HepG2 (cell line): Measurements from ENCODE around the gene AK2. TPM values are rescaled to one million over a fixed set of nuclear protein-coding genes. Genes with fewer than 3 reads are reported as not detected.
A peak's percentile ranks its signal among the peaks of the same experiment; 100 is the strongest.

Source experiments
- CC2D1A ChIP-seq: sonication (generic); formaldehyde crosslinking; IDR thresholded peaks from 2 replicates; pipeline ENCODE4 v1.8.1; 2023; ENCODE audit warnings: mild to moderate bottlenecking, missing genetic modification reagents
- FIP1L1 ChIP-seq: fragments of 200-400 bp; formaldehyde crosslinking; IDR thresholded peaks from 2 replicates; pipeline ENCODE4 v1.6.1; 2018; ENCODE audit warnings: low read depth, mild to moderate bottlenecking, low read length, moderate library complexity, borderline replicate concordance; ENCODE audit not compliant: insufficient read depth
- HNRNPK ChIP-seq: fragments of 200-400 bp; formaldehyde crosslinking; IDR thresholded peaks from 2 replicates; pipeline ENCODE4 v1.6.1; 2018; ENCODE audit warnings: low read length, low read depth, moderate library complexity, mild to moderate bottlenecking; ENCODE audit not compliant: poor library complexity, severe bottlenecking
- JUNB ChIP-seq: sonication (generic); formaldehyde crosslinking; IDR thresholded peaks from 2 replicates; pipeline ENCODE4 v1.8.0; 2022; ENCODE audit warnings: missing genetic modification reagents, mild to moderate bottlenecking, borderline replicate concordance
- KDM4B ChIP-seq: sonication (generic); formaldehyde crosslinking; IDR thresholded peaks from 2 replicates; pipeline ENCODE4 v1.4.0; 2020; ENCODE audit warnings: missing genetic modification reagents
- KLF6 ChIP-seq: IDR thresholded peaks from 2 replicates; pipeline ENCODE4 v1.8.0; 2016; ENCODE audit warnings: missing biosample characterization, missing genetic modification reagents
- NFKB2 ChIP-seq: sonication (generic); formaldehyde crosslinking; IDR thresholded peaks from 2 replicates; pipeline ENCODE4 v1.4.0; 2020; ENCODE audit warnings: missing genetic modification reagents, borderline replicate concordance
- NR3C1 ChIP-seq: sonication (generic); formaldehyde crosslinking; IDR thresholded peaks from 2 replicates; pipeline ENCODE4 v1.4.0; 2020; ENCODE audit warnings: missing genetic modification reagents
- NRL ChIP-seq: sonication (generic); formaldehyde crosslinking; IDR thresholded peaks from 2 replicates; pipeline ENCODE4 v1.5.0; 2020; ENCODE audit warnings: missing genetic modification reagents, mild to moderate bottlenecking, moderate library complexity, borderline replicate concordance
- RFX3 ChIP-seq: IDR thresholded peaks from 2 replicates; pipeline ENCODE4 v1.6.1; 2016; ENCODE audit warnings: missing biosample characterization, missing genetic modification reagents
- SRSF1 ChIP-seq: fragments of 200-400 bp; formaldehyde crosslinking; optimal IDR thresholded peaks from 2 replicates; pipeline ENCODE3; 2017; ENCODE audit warnings: mild to moderate bottlenecking, low read depth, low read length, moderate library complexity
- ZNF547 ChIP-seq: sonication (generic); formaldehyde crosslinking; IDR thresholded peaks from 2 replicates; pipeline ENCODE4 v1.5.1; 2020; ENCODE audit warnings: mild to moderate bottlenecking, missing genetic modification reagents
- ZNF597 ChIP-seq: sonication (generic); formaldehyde crosslinking; IDR thresholded peaks from 2 replicates; pipeline ENCODE4 v1.5.0; 2020; ENCODE audit warnings: missing genetic modification reagents
- ZNF687 ChIP-seq: sonication (generic); formaldehyde crosslinking; IDR thresholded peaks from 2 replicates; pipeline ENCODE4 v1.5.1; 2020; ENCODE audit warnings: mild to moderate bottlenecking, missing genetic modification reagents, moderate library complexity
- polyA plus RNA-seq, 8 experiments: library from polyadenylated mRNA; depleted of rRNA in 3 of 8; stranded (reverse) in 7 of 8; unstranded in 1 of 8; fragments of >200 nt; fragmentation: Illumina TruSeq in 4 of 8; extraction: Trizol in 4 of 8; gene quantifications; 2 replicates each; pipeline versions ENCODE4 v1.2.1 to v1.2.3, GENCODE V29; 2011 to 2016; ENCODE audit warnings: low read depth in 4 of 8, missing spikeins in 1 of 8, mixed read lengths in 1 of 8; ENCODE audit not compliant: insufficient read depth in 1 of 8
- total RNA-seq, 5 experiments: library from RNA; depleted of rRNA; stranded (reverse); fragments of >200 nt; fragmentation: Illumina TruSeq; extraction: Trizol; gene quantifications; 2 replicates each; pipeline ENCODE4 v1.2.3, GENCODE V29; 2016; ENCODE audit warnings: low read depth in 1 of 5
- TF ChIP-seq, protein P1 (sequence below), 2 experiments: sonication (generic) in 1 of 2; formaldehyde crosslinking in 1 of 2; IDR thresholded peaks; 2 replicates each; pipeline versions ENCODE4 v1.4.0 to v1.6.1; 2018 to 2020; ENCODE audit warnings: missing genetic modification reagents in 2 of 2, borderline replicate concordance in 1 of 2, low read depth in 1 of 2, mild to moderate bottlenecking in 1 of 2, missing biosample characterization in 1 of 2
- TF ChIP-seq, protein P2 (sequence below): sonication (generic); formaldehyde crosslinking; IDR thresholded peaks from 2 replicates; pipeline ENCODE4 v1.4.0; 2020; ENCODE audit warnings: mild to moderate bottlenecking, low read depth, missing genetic modification reagents
- TF ChIP-seq, protein P3 (sequence below): sonication (generic); formaldehyde crosslinking; IDR thresholded peaks from 2 replicates; pipeline ENCODE4 v1.4.0; 2020; ENCODE audit warnings: missing genetic modification reagents, low read depth, mild to moderate bottlenecking, borderline replicate concordance
- TF ChIP-seq, protein P4 (sequence below): sonication (generic); formaldehyde crosslinking; IDR thresholded peaks from 2 replicates; pipeline ENCODE4 v1.4.0; 2020; ENCODE audit warnings: mild to moderate bottlenecking, missing genetic modification reagents
- TF ChIP-seq, protein P5 (sequence below): IDR thresholded peaks from 2 replicates; pipeline ENCODE4 v1.6.1; 2018; ENCODE audit warnings: missing genetic modification reagents

AK2 gene
- total and polyA plus RNA-seq, 2 of the 13 experiments (the other 11 are each of a cell fraction or from before 2014, with no cell fraction given): 170 to 188 TPM

DNA sequence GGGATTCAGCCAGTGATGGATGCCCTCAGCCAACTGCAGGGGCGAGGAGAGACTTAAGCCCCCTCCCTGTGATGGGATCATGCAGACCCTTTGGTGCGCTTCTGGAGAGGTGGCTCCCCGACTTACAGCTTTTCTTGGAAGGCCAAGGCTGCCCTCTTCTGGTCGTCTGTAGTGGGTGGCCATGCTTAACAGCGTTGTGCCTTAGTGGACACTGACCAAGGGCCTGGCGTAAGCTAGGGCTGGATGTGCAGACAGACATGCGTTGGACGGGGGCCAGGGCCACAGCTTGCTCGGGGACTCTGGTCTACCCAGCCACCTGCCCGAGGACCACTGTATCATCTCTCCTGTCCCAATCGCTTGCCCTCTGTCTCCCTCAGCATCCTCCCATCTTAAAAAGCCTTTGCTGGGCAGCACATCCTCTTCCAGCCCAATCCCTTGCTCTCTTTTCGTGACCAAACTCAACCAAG lies 49.7 kb upstream of the AK2 start (continued):
- TF ChIP-seq ZNF687 (CRISPR knock-in tag): peak; percentile 30; the same call in 1 of the 2 replicates
- TF ChIP-seq ZNF547 (CRISPR knock-in tag): no peak
- TF ChIP-seq NFKB2 (CRISPR knock-in tag): no peak
- TF ChIP-seq JUNB (CRISPR knock-in tag): no peak
- TF ChIP-seq SRSF1: no peak
- TF ChIP-seq ZNF597 (CRISPR knock-in tag): no peak
- no peak for TF ChIP-seq NR3C1 (CRISPR knock-in tag)
- TF ChIP-seq KDM4B (CRISPR knock-in tag): no peak
- 0 out of 2 replicates have a peak, but pooled peaks have one; percentile 25 for TF ChIP-seq NRL (CRISPR knock-in tag)
- no peak for TF ChIP-seq RFX3 (CRISPR knock-in tag)
- TF ChIP-seq, protein P1, sequence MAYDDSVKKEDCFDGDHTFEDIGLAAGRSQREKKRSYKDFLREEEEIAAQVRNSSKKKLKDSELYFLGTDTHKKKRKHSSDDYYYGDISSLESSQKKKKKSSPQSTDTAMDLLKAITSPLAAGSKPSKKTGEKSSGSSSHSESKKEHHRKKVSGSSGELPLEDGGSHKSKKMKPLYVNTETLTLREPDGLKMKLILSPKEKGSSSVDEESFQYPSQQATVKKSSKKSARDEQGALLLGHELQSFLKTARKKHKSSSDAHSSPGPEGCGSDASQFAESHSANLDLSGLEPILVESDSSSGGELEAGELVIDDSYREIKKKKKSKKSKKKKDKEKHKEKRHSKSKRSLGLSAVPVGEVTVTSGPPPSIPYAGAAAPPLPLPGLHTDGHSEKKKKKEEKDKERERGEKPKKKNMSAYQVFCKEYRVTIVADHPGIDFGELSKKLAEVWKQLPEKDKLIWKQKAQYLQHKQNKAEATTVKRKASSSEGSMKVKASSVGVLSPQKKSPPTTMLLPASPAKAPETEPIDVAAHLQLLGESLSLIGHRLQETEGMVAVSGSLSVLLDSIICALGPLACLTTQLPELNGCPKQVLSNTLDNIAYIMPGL (CRISPR knock-in tag; IDR thresholded peaks at IDR 0.05; ENCODE audit: borderline replicate concordance in 1 of 2, low read depth in 1 of 2): 0 out of 4 replicates have a peak, but pooled peaks of 1 of the 2 experiments have one; percentile 34
- TF ChIP-seq, protein P2, sequence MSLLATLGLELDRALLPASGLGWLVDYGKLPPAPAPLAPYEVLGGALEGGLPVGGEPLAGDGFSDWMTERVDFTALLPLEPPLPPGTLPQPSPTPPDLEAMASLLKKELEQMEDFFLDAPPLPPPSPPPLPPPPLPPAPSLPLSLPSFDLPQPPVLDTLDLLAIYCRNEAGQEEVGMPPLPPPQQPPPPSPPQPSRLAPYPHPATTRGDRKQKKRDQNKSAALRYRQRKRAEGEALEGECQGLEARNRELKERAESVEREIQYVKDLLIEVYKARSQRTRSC (CRISPR knock-in tag): no peak
- no peak for TF ChIP-seq HNRNPK
- TF ChIP-seq, protein P3, sequence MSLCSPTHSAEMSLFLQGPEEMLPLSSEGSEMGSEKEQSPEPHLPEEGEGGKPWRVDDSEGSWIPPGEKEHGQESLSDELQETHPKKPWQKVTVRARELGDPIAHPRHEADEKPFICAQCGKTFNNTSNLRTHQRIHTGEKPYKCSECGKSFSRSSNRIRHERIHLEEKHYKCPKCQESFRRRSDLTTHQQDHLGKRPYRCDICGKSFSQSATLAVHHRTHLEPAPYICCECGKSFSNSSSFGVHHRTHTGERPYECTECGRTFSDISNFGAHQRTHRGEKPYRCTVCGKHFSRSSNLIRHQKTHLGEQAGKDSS: no peak
- no peak for TF ChIP-seq CC2D1A
- TF ChIP-seq, protein P4, sequence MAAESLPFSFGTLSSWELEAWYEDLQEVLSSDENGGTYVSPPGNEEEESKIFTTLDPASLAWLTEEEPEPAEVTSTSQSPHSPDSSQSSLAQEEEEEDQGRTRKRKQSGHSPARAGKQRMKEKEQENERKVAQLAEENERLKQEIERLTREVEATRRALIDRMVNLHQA: no peak
- TF ChIP-seq FIP1L1: no peak
- TF ChIP-seq, protein P5, sequence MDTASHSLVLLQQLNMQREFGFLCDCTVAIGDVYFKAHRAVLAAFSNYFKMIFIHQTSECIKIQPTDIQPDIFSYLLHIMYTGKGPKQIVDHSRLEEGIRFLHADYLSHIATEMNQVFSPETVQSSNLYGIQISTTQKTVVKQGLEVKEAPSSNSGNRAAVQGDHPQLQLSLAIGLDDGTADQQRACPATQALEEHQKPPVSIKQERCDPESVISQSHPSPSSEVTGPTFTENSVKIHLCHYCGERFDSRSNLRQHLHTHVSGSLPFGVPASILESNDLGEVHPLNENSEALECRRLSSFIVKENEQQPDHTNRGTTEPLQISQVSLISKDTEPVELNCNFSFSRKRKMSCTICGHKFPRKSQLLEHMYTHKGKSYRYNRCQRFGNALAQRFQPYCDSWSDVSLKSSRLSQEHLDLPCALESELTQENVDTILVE (CRISPR knock-in tag): no peak
- TF ChIP-seq KLF6 (CRISPR knock-in tag): no peak
